GM23248 (cell line): ENCODE data around the gene CHRM3. TPM values are rescaled to one million over a fixed set of nuclear protein-coding genes. Genes with fewer than 3 reads are reported as not detected.

ENCODE experiments used
- DNase-seq: peaks from one replicate; pipeline ENCODE4 v3.0.0-alpha.2; 2015
- H2AFZ ChIP-seq: fragments of 200-600 bp; sonication (generic); 2 replicates; pipeline ENCODE4 v1.6.1; 2016; ENCODE audit warnings: antibody characterized with exemption
- H3F3A ChIP-seq: fragments of 200-600 bp; sonication (generic); 2 replicates; pipeline ENCODE4 v1.6.1; 2016; ENCODE audit warnings: mild to moderate bottlenecking, antibody characterized with exemption, mixed run types; ENCODE audit not compliant: insufficient read depth
- H3K27ac ChIP-seq: fragments of 200-600 bp; sonication (generic); 2 replicates; pipeline ENCODE4 v1.5.1; 2016; ENCODE audit warnings: mild to moderate bottlenecking
- H3K27me3 ChIP-seq: fragments of 200-600 bp; sonication (generic); replicated peaks from 2 replicates; pipeline ENCODE4 v1.6.1; 2016; ENCODE audit warnings: mild to moderate bottlenecking; ENCODE audit not compliant: insufficient read depth
- H3K36me3 ChIP-seq: fragments of 200-600 bp; sonication (generic); 2 replicates; pipeline ENCODE4 v1.6.1; 2016; ENCODE audit warnings: low read depth, mild to moderate bottlenecking
- H3K4me1 ChIP-seq: fragments of 200-600 bp; sonication (generic); 2 replicates; pipeline ENCODE4 v1.6.1; 2016; ENCODE audit warnings: mild to moderate bottlenecking; ENCODE audit not compliant: insufficient read depth
- H3K4me2 ChIP-seq: fragments of 200-600 bp; sonication (generic); one replicate; pipeline ENCODE4 v1.6.1; 2016; ENCODE audit warnings: mild to moderate bottlenecking; ENCODE audit not compliant: unreplicated experiment
- H3K4me3 ChIP-seq: fragments of 200-600 bp; sonication (generic); 2 replicates; pipeline ENCODE4 v1.5.1; 2016; ENCODE audit warnings: mild to moderate bottlenecking
- H3K79me2 ChIP-seq: fragments of 200-600 bp; sonication (generic); 2 replicates; pipeline ENCODE4 v1.6.1; 2016; ENCODE audit warnings: mild to moderate bottlenecking; ENCODE audit not compliant: insufficient read depth
- H3K9ac ChIP-seq: fragments of 200-600 bp; sonication (generic); 2 replicates; pipeline ENCODE4 v1.6.1; 2016; ENCODE audit warnings: mild to moderate bottlenecking
- H3K9me2 ChIP-seq: fragments of 200-600 bp; sonication (generic); 2 replicates; pipeline ENCODE4 v1.6.1; 2016; ENCODE audit warnings: mixed run types, mild to moderate bottlenecking, moderate library complexity; ENCODE audit not compliant: insufficient read depth
- H3K9me3 ChIP-seq: fragments of 200-600 bp; sonication (generic); one replicate; pipeline ENCODE4 v1.6.1; 2017; ENCODE audit warnings: low read depth
- H4K20me1 ChIP-seq: fragments of 200-600 bp; sonication (generic); 2 replicates; pipeline ENCODE4 v1.6.0; 2016; ENCODE audit not compliant: insufficient read depth
- EZH2 ChIP-seq: fragments of 200-600 bp; sonication (generic); IDR thresholded peaks from 2 replicates; pipeline ENCODE4 v1.6.1; 2018; ENCODE audit warnings: antibody characterized with exemption, mild to moderate bottlenecking; ENCODE audit not compliant: insufficient read depth, poor library complexity, severe bottlenecking
- EZH2phosphoT487 ChIP-seq: fragments of 200-600 bp; sonication (generic); IDR thresholded peaks from 2 replicates; pipeline ENCODE4 v1.6.1; 2018; ENCODE audit warnings: antibody characterized with exemption, moderate library complexity, mild to moderate bottlenecking, low read depth; ENCODE audit not compliant: insufficient read depth
- whole genome bisulfite sequencing, 2 experiments: methylation state at CpG; one replicate each; pipeline ENCODE4 v1.1.6; 2015 to 2017; ENCODE audit warnings: low lambda C conversion rate in 2 of 2, low coverage in 1 of 2; ENCODE audit errors: missing lambda C conversion rate in 2 of 2; 5-methylcytosine and 5-hydroxymethylcytosine counted together
- in situ Hi-C: fragments of 300-500 bp; cut with MboI; formaldehyde crosslinking; loops from 2 replicates; pipeline ENCODE4 v1.15.0; 2020
- polyA plus RNA-seq: library from polyadenylated mRNA; unstranded; fragments of >200 nt; fragmentation: Nextera tagmentation; extraction: Ambion mirVana; gene quantifications from 2 replicates; pipeline ENCODE4 v1.2.1, GENCODE V29; 2016
- total RNA-seq: library from RNA; depleted of rRNA; stranded (reverse); fragments of >200 nt; shearing (Covaris generic); gene quantifications from 2 replicates; pipeline ENCODE4 v1.2.3, GENCODE V29; 2014

CHRM3 gene
- total and polyA plus RNA-seq, 2 experiments from 2014 or later: not detected

- Histone ChIP-seq H4K20me1 (no peaks in the 10 kb centered on the region), H3K79me2 (no peaks in the 10 kb centered on the region), H3K9me3 (no peaks in the 10 kb centered on the region), H3K9ac (no peak overlapping the region), H2AFZ (no peak overlapping the region), H3K9me2 (no peaks in the 10 kb centered on the region), H3K4me1 (no peaks in the 10 kb centered on the region), H3K4me3 (no peak overlapping the region), H3F3A (no peaks in the 10 kb centered on the region), H3K27ac (no peak overlapping the region), H3K4me2 (no peak overlapping the region), H3K27me3 (no peaks in the 10 kb centered on the region), H3K36me3 (no peaks in the 10 kb centered on the region)
- 4% methylated on average over 4 of the region's 4 CpGs for WGBS, 2 experiments
- DNase-seq: no peak
- no peak for TF ChIP-seq EZH2
- TF ChIP-seq EZH2phosphoT487: no peak
- in situ Hi-C loops: no loop called here
These were observed 40.6 kb downstream of the CHRM3 start for GRCh38 chr1:239426821-239427475.

- Histone ChIP-seq H3K79me2 (no peaks in the 10 kb centered on the region), H3K4me1 (no peaks in the 10 kb centered on the region), H3K36me3 (no peaks in the 10 kb centered on the region), H4K20me1 (no peaks in the 10 kb centered on the region), H3F3A (no peaks in the 10 kb centered on the region), H3K9me3 (no peaks in the 10 kb centered on the region), H3K27ac (no peak overlapping the region), H3K9me2 (no peaks in the 10 kb centered on the region), H3K4me2 (no peak overlapping the region), H3K27me3 (no peaks in the 10 kb centered on the region), H3K9ac (no peak overlapping the region), H3K4me3 (no peak overlapping the region), H2AFZ (no peak overlapping the region)
- no peak for TF ChIP-seq EZH2phosphoT487
- TF ChIP-seq EZH2: no peak
- no peak for DNase-seq
- in situ Hi-C loops: no loop called here
- 2 to 6% methylated on average over 3 of the region's 3 CpGs for WGBS, 2 experiments
These were observed 41.3 kb downstream of the CHRM3 start for GRCh38 chr1:239427712-239428111.

GRCh38 chr1:239428120-239428710 is 41.8 kb downstream of the CHRM3 start:
- Histone ChIP-seq H3F3A (no peaks in the 10 kb centered on the region), H3K79me2 (no peaks in the 10 kb centered on the region), H3K27ac (no peak overlapping the region), H4K20me1 (no peaks in the 10 kb centered on the region), H3K9me2 (no peaks in the 10 kb centered on the region), H3K9ac (no peak overlapping the region), H2AFZ (no peak overlapping the region), H3K36me3 (no peaks in the 10 kb centered on the region), H3K27me3 (no peaks in the 10 kb centered on the region), H3K4me2 (no peak overlapping the region), H3K4me1 (no peaks in the 10 kb centered on the region), H3K4me3 (no peak overlapping the region), H3K9me3 (no peaks in the 10 kb centered on the region)
- 15 to 21% methylated on average over 4 of the region's 4 CpGs for WGBS, 2 experiments
- in situ Hi-C loops: no loop called here
- TF ChIP-seq EZH2 (no peak), EZH2phosphoT487 (no peak)
- no peak for DNase-seq

GRCh38 chr1:239429163-239429562 is 42.8 kb downstream of the CHRM3 start:
- Histone ChIP-seq H3K4me3 (no peak overlapping the region), H3K79me2 (no peaks in the 10 kb centered on the region), H3K9ac (no peak overlapping the region), H3K9me2 (no peaks in the 10 kb centered on the region), H3K27me3 (no peaks in the 10 kb centered on the region), H4K20me1 (no peaks in the 10 kb centered on the region), H3K4me1 (no peaks in the 10 kb centered on the region), H3K9me3 (no peaks in the 10 kb centered on the region), H2AFZ (no peak overlapping the region), H3K27ac (no peak overlapping the region), H3F3A (no peaks in the 10 kb centered on the region), H3K36me3 (no peaks in the 10 kb centered on the region), H3K4me2 (no peak overlapping the region)
- 1% methylated on average over 3 of the region's 3 CpGs for WGBS, 2 experiments
- in situ Hi-C loops: no loop called here
- TF ChIP-seq EZH2: no peak
- no peak for TF ChIP-seq EZH2phosphoT487
- DNase-seq: no peak
